IPS-20b (cell line): Measurements from ENCODE around the gene GADD45A.

ENCODE experiments used
- H3K27ac ChIP-seq: one replicate; pipeline ENCODE4 v1.5.1; 2013; ENCODE audit warnings: low read length
- H3K27me3 ChIP-seq: 2 replicates; pipeline ENCODE4 v1.6.1; 2013; ENCODE audit warnings: mild to moderate bottlenecking, low read length, inconsistent platforms; ENCODE audit not compliant: insufficient read depth
- H3K36me3 ChIP-seq: 2 replicates; pipeline ENCODE4 v1.6.1; 2013; ENCODE audit warnings: low read depth, mild to moderate bottlenecking, inconsistent platforms, low read length, moderate library complexity; ENCODE audit not compliant: insufficient read depth
- H3K4me1 ChIP-seq: 2 replicates; pipeline ENCODE4 v1.6.1; 2013; ENCODE audit warnings: mild to moderate bottlenecking, control low read depth, inconsistent platforms, low read length, moderate library complexity; ENCODE audit not compliant: insufficient read depth
- H3K4me3 ChIP-seq: 2 replicates; pipeline ENCODE4 v1.5.1; 2013; ENCODE audit warnings: mild to moderate bottlenecking, low read length, inconsistent platforms
- H3K9ac ChIP-seq: 2 replicates; pipeline ENCODE4 v1.6.1; 2013; ENCODE audit warnings: low read depth, mild to moderate bottlenecking, inconsistent platforms, low read length, moderate library complexity
- H3K9me3 ChIP-seq: 2 replicates; pipeline ENCODE4 v1.6.1; 2013; ENCODE audit warnings: mild to moderate bottlenecking, low read depth, low read length, inconsistent platforms; ENCODE audit not compliant: insufficient read depth

GADD45A gene, protein sequence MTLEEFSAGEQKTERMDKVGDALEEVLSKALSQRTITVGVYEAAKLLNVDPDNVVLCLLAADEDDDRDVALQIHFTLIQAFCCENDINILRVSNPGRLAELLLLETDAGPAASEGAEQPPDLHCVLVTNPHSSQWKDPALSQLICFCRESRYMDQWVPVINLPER

GRCh38 chr1:67685067-67685557 is at the start of gene GADD45A:
Gene GADD45A, plus strand, starts transcription at chr1:67685201. Its CDS starts 294 bp downstream, at chr1:67685495.
- Histone ChIP-seq H3K27me3 (no peaks in the 10 kb centered on the region), H3K4me3 (peak within 1 kb of the TSS; percentile 82), H3K9ac (peak within 1 kb of the TSS; percentile 83), H3K9me3 (no peaks in the 10 kb centered on the region), H3K36me3 (peaks cover 31% of the 10 kb centered on the region), H3K27ac (peak within 1 kb of the TSS; percentile 47), H3K4me1 (peaks cover 12% of the 10 kb centered on the region)

GRCh38 chr1:67636146-67636545 is 48.9 kb upstream of the GADD45A start:
- Histone ChIP-seq H3K4me1 (no peaks in the 10 kb centered on the region), H3K36me3 (no peaks in the 10 kb centered on the region), H3K27ac (no peak overlapping the region), H3K27me3 (no peaks in the 10 kb centered on the region), H3K9ac (no peak overlapping the region), H3K4me3 (no peak overlapping the region), H3K9me3 (no peaks in the 10 kb centered on the region)

- no peak overlapping the region for H3K9ac ChIP-seq
- no peaks in the 10 kb centered on the region for H3K9me3 ChIP-seq
- H3K4me1 ChIP-seq, result no peaks in the 10 kb centered on the region
- no peaks in the 10 kb centered on the region for H3K36me3 ChIP-seq
- no peak overlapping the region for H3K27ac ChIP-seq
- H3K27me3 ChIP-seq, result no peaks in the 10 kb centered on the region
- H3K4me3 ChIP-seq, result no peak overlapping the region
Measured at GRCh38 chr1:67639361-67639760, 45.6 kb upstream of the GADD45A start.

DNA sequence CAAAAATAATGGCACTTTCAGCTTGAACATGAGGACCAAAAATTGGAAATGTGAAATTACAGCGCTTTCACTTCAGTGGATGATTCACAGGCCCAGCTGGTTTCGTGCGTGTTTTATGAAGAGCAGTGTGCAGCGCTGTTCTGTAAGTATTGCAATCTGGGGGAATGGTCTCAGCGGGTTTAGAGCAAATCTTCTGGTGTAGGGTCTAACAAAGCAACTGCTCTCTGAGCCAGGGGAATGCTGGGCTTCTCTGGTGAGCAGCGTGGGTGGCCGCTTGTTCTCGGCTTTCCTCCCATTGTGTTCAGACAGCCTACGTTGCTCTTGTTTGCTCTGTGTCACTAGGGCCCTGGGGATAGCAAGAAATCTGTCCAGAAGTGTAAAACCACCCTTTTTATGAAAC is 42.4 kb upstream of the GADD45A start:
- Histone ChIP-seq H3K9ac (no peak overlapping the region), H3K9me3 (no peaks in the 10 kb centered on the region), H3K36me3 (no peaks in the 10 kb centered on the region), H3K4me1 (peaks cover 9% of the 10 kb centered on the region; the same call in 1 of the 2 replicates), H3K4me3 (no peak overlapping the region), H3K27me3 (no peaks in the 10 kb centered on the region), H3K27ac (no peak overlapping the region)

DNA sequence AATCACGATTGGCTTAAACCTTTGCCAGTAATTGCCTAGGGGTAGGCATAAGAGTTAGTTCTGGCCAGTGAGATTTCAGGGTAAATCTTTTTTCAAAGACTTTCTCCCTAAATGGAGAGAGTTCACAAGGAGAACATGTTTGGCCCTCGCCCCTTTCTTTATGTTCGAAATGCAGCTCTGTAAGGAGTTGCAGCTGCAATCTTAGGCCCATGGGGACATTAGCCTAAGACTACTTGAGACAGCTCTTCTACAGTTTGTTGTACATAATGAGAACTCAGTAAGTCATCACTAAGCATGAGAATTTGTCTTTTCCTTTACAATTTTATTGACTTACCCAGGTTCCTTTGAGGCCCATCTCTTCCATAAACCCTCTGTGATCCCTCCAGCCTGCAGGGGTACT is 40.4 kb upstream of the GADD45A start:
- Histone ChIP-seq H3K4me1 (peaks cover 9% of the 10 kb centered on the region; the same call in 1 of the 2 replicates), H3K27me3 (no peaks in the 10 kb centered on the region), H3K36me3 (no peaks in the 10 kb centered on the region), H3K9me3 (no peaks in the 10 kb centered on the region), H3K9ac (no peak overlapping the region), H3K4me3 (no peak overlapping the region), H3K27ac (no peak overlapping the region)

DNA sequence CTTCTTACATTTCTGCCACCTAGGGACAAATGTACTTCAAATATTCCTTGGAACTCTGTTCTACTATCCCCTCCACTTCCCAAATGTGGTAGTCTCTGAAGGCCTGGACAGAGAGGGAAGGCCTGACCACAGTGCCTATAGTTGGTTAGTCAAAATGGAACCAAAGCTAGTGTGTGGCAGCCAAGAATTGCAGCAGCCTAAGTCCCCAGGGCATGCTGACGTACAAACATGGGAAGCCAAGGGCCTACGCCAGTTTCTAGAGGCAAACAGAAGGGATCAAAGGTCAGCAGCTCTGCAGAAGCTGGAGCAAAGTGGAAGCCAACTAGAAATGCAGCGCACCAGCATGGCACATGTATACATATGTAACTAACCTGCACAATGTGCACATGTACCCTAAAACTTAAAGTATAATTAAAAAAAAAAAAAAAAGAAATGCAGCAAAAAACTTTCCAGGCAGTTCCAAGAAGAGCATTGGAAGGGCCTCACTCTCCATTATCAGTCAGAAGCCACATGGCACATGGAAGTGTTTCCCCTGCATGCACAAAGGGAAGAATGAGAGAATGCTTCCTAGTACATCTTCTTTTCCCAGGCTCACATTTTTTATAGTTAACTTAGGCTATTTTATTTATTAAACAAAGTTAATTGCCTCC is 39.4 kb upstream of the GADD45A start:
- Histone ChIP-seq H3K4me1 (peaks cover 9% of the 10 kb centered on the region; the same call in 1 of the 2 replicates), H3K9me3 (no peaks in the 10 kb centered on the region), H3K9ac (no peak overlapping the region), H3K27me3 (no peaks in the 10 kb centered on the region), H3K4me3 (no peak overlapping the region), H3K36me3 (no peaks in the 10 kb centered on the region), H3K27ac (no peak overlapping the region)

DNA sequence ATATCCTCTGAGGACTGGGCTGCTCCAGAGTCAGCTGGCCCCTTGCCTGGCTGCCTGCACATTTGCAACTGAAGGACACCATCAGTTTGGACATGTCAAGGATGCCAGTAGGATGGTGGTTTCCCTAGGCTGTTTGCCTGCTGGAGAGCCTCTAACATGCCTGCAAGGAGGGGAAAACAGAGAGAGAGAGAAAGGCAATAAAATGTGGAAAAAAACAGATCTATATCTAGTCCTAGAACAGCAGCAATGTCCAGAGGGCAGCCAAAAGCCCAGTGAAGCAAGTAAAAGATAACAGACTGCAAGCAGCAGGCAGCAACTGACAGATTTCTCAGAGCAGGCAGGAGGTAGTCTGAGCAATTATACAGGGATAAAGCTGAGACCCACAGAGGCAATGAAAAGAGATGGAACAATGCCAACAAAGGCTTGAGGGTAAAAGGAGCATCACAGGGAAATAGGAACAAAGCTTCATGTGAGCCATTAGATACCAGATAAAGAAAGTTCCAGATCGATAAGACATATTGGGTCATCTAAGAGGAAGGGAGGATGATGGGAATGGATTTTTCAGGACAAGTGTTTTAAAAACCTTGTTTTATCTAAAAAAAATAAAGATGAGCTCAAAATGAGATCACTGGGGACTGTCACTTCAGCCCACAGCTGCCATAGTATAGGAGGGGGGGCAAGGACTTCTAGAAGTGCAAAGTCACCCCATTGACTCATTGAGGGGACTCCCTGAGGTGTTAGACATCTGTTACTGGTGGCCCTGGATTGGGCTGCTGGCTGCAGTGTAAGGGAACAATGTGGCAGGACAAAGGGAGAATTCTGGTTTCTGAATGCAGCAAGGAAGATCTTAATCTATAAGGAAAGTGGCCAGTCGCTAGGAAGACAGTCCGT is 38.6 kb upstream of the GADD45A start:
- H3K9ac ChIP-seq, result no peak overlapping the region
- no peaks in the 10 kb centered on the region for H3K36me3 ChIP-seq
- H3K4me3 ChIP-seq, result no peak overlapping the region
- H3K27ac ChIP-seq, result no peak overlapping the region
- H3K4me1 ChIP-seq, result peaks cover 9% of the 10 kb centered on the region; the same call in 1 of the 2 replicates
- no peaks in the 10 kb centered on the region for H3K27me3 ChIP-seq
- no peaks in the 10 kb centered on the region for H3K9me3 ChIP-seq

- H3K27me3 ChIP-seq, result no peaks in the 10 kb centered on the region
- no peaks in the 10 kb centered on the region for H3K36me3 ChIP-seq
- no peak overlapping the region for H3K9ac ChIP-seq
- H3K4me3 ChIP-seq, result no peak overlapping the region
- no peaks in the 10 kb centered on the region for H3K9me3 ChIP-seq
- H3K4me1 ChIP-seq, result peaks cover 9% of the 10 kb centered on the region; the same call in 1 of the 2 replicates
- H3K27ac ChIP-seq, result no peak overlapping the region
Measured at GRCh38 chr1:67647036-67647798, 37.8 kb upstream of the GADD45A start.

DNA sequence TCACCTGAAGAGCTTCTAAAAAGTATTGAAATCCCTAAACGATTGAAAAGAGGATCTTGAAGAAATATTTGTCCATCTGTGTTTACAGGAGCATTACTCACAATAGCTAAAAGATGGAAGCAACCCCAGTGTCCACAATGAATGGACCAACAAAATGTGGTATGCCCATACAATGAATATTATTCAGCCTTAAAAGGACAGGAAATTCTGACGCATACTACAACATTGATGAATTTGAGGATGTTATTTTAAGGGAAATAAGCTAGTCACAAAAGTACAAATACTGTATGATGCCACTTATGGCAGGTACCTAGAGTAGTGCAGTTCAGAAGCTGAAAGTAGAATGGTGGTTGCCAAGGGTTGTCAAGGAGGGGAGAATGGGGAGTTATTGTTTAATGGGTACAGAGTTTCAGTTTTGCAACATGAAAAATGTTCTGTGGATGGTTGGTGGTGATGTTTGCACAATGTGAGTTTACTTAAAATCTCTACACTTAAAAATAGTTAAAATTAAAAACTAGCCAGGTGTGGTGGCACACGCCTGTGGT is 37.1 kb upstream of the GADD45A start:
- Histone ChIP-seq H3K27ac (no peak overlapping the region), H3K4me3 (no peak overlapping the region), H3K36me3 (no peaks in the 10 kb centered on the region), H3K9me3 (no peaks in the 10 kb centered on the region), H3K27me3 (no peaks in the 10 kb centered on the region), H3K9ac (no peak overlapping the region), H3K4me1 (peaks cover 12% of the 10 kb centered on the region; the same call in 1 of the 2 replicates)

- Histone ChIP-seq H3K36me3 (no peaks in the 10 kb centered on the region), H3K9ac (no peak overlapping the region), H3K27ac (no peak overlapping the region), H3K9me3 (no peaks in the 10 kb centered on the region), H3K27me3 (no peaks in the 10 kb centered on the region), H3K4me3 (no peak overlapping the region), H3K4me1 (peaks cover 12% of the 10 kb centered on the region; the same call in 1 of the 2 replicates)
Measured at GRCh38 chr1:67648582-67649326, 36.2 kb upstream of the GADD45A start.
